ENCODE data around the gene TFF3.

TFF3 gene

GRCh38 chr21:42332557-42333317, 17.5 kb upstream of the TFF3 start:
- Histone ChIP-seq H3K36me3 (ENCODE audit: control insufficient read depth, insufficient read depth, low read length) (no peaks in the 10 kb centered on the region), H3K9ac (ENCODE audit: low read length) (no peak overlapping the region), H3K4me3 (ENCODE audit: low read length) (no peak overlapping the region), H3K27me3 (ENCODE audit: control insufficient read depth, insufficient read depth, low read length) (no peaks in the 10 kb centered on the region), H3K4me1 (ENCODE audit: control insufficient read depth, insufficient read depth, low read length) (peaks cover 19% of the 10 kb centered on the region), H3K9me3 (ENCODE audit: control insufficient read depth, low read length) (peaks cover 6% of the 10 kb centered on the region)

GRCh38 chr21:42331660-42332059, 16.5 kb upstream of the TFF3 start:
- Histone ChIP-seq H3K9ac (ENCODE audit: low read length) (no peak overlapping the region), H3K36me3 (ENCODE audit: control insufficient read depth, insufficient read depth, low read length) (no peaks in the 10 kb centered on the region), H3K27me3 (ENCODE audit: control insufficient read depth, insufficient read depth, low read length) (no peaks in the 10 kb centered on the region), H3K4me3 (ENCODE audit: low read length) (no peak overlapping the region), H3K4me1 (ENCODE audit: control insufficient read depth, insufficient read depth, low read length) (peaks cover 18% of the 10 kb centered on the region), H3K9me3 (ENCODE audit: control insufficient read depth, low read length) (peaks cover 6% of the 10 kb centered on the region)

- H3K27me3 ChIP-seq (ENCODE audit: control insufficient read depth, insufficient read depth, low read length): no peaks in the 10 kb centered on the region
- peaks cover 18% of the 10 kb centered on the region for H3K4me1 ChIP-seq (ENCODE audit: control insufficient read depth, insufficient read depth, low read length)
- no peaks in the 10 kb centered on the region for H3K36me3 ChIP-seq (ENCODE audit: control insufficient read depth, insufficient read depth, low read length)
- no peak overlapping the region for H3K9ac ChIP-seq (ENCODE audit: low read length)
- H3K4me3 ChIP-seq (ENCODE audit: low read length): no peak overlapping the region
- peaks cover 6% of the 10 kb centered on the region for H3K9me3 ChIP-seq (ENCODE audit: control insufficient read depth, low read length)
Measured at GRCh38 chr21:42330380-42331371, 15.5 kb upstream of the TFF3 start.

- no peaks in the 10 kb centered on the region for H3K27me3 ChIP-seq (ENCODE audit: control insufficient read depth, insufficient read depth, low read length)
- no peaks in the 10 kb centered on the region for H3K36me3 ChIP-seq (ENCODE audit: control insufficient read depth, insufficient read depth, low read length)
- peaks cover 9% of the 10 kb centered on the region for H3K4me1 ChIP-seq (ENCODE audit: control insufficient read depth, insufficient read depth, low read length)
- H3K9me3 ChIP-seq (ENCODE audit: control insufficient read depth, low read length): no peaks in the 10 kb centered on the region
- no peak overlapping the region for H3K4me3 ChIP-seq (ENCODE audit: low read length)
- H3K9ac ChIP-seq (ENCODE audit: low read length): no peak overlapping the region
Measured at GRCh38 chr21:42324896-42325295, 9.7 kb upstream of the TFF3 start.

GRCh38 chr21:42321845-42322244, 6.6 kb upstream of the TFF3 start:
- peaks cover 23% of the 10 kb centered on the region for H3K4me1 ChIP-seq (ENCODE audit: control insufficient read depth, insufficient read depth, low read length)
- H3K27me3 ChIP-seq (ENCODE audit: control insufficient read depth, insufficient read depth, low read length): no peaks in the 10 kb centered on the region
- H3K9ac ChIP-seq (ENCODE audit: low read length): no peak overlapping the region
- H3K36me3 ChIP-seq (ENCODE audit: control insufficient read depth, insufficient read depth, low read length): no peaks in the 10 kb centered on the region
- no peaks in the 10 kb centered on the region for H3K9me3 ChIP-seq (ENCODE audit: control insufficient read depth, low read length)
- no peak overlapping the region for H3K4me3 ChIP-seq (ENCODE audit: low read length)

GRCh38 chr21:42321231-42321630, 6.0 kb upstream of the TFF3 start:
- Histone ChIP-seq H3K36me3 (ENCODE audit: control insufficient read depth, insufficient read depth, low read length) (no peaks in the 10 kb centered on the region), H3K9ac (ENCODE audit: low read length) (no peak overlapping the region), H3K4me1 (ENCODE audit: control insufficient read depth, insufficient read depth, low read length) (peaks cover 29% of the 10 kb centered on the region), H3K9me3 (ENCODE audit: control insufficient read depth, low read length) (no peaks in the 10 kb centered on the region), H3K4me3 (ENCODE audit: low read length) (no peak overlapping the region), H3K27me3 (ENCODE audit: control insufficient read depth, insufficient read depth, low read length) (no peaks in the 10 kb centered on the region)

GRCh38 chr21:42320791-42321190, 5.6 kb upstream of the TFF3 start:
- H3K4me3 ChIP-seq (ENCODE audit: low read length): no peak overlapping the region
- no peaks in the 10 kb centered on the region for H3K27me3 ChIP-seq (ENCODE audit: control insufficient read depth, insufficient read depth, low read length)
- H3K4me1 ChIP-seq (ENCODE audit: control insufficient read depth, insufficient read depth, low read length): peaks cover 34% of the 10 kb centered on the region
- H3K9ac ChIP-seq (ENCODE audit: low read length): no peak overlapping the region
- H3K36me3 ChIP-seq (ENCODE audit: control insufficient read depth, insufficient read depth, low read length): no peaks in the 10 kb centered on the region
- no peaks in the 10 kb centered on the region for H3K9me3 ChIP-seq (ENCODE audit: control insufficient read depth, low read length)

GRCh38 chr21:42319851-42320572, 4.8 kb upstream of the TFF3 start:
- H3K4me1 ChIP-seq (ENCODE audit: control insufficient read depth, insufficient read depth, low read length): peaks cover 41% of the 10 kb centered on the region
- no peak overlapping the region for H3K4me3 ChIP-seq (ENCODE audit: low read length)
- H3K27me3 ChIP-seq (ENCODE audit: control insufficient read depth, insufficient read depth, low read length): no peaks in the 10 kb centered on the region
- H3K36me3 ChIP-seq (ENCODE audit: control insufficient read depth, insufficient read depth, low read length): no peaks in the 10 kb centered on the region
- no peak overlapping the region for H3K9ac ChIP-seq (ENCODE audit: low read length)
- H3K9me3 ChIP-seq (ENCODE audit: control insufficient read depth, low read length): no peaks in the 10 kb centered on the region

- no peaks in the 10 kb centered on the region for H3K36me3 ChIP-seq (ENCODE audit: control insufficient read depth, insufficient read depth, low read length)
- H3K9me3 ChIP-seq (ENCODE audit: control insufficient read depth, low read length): no peaks in the 10 kb centered on the region
- H3K27me3 ChIP-seq (ENCODE audit: control insufficient read depth, insufficient read depth, low read length): no peaks in the 10 kb centered on the region
- H3K4me1 ChIP-seq (ENCODE audit: control insufficient read depth, insufficient read depth, low read length): peaks cover 47% of the 10 kb centered on the region
- no peak overlapping the region for H3K4me3 ChIP-seq (ENCODE audit: low read length)
- H3K9ac ChIP-seq (ENCODE audit: low read length): no peak overlapping the region
Measured at GRCh38 chr21:42319376-42319775, 4.2 kb upstream of the TFF3 start.

GRCh38 chr21:42317826-42318746, 2.9 kb upstream of the TFF3 start:
- Histone ChIP-seq H3K27me3 (ENCODE audit: control insufficient read depth, insufficient read depth, low read length) (no peaks in the 10 kb centered on the region), H3K4me3 (ENCODE audit: low read length) (no peak overlapping the region), H3K9me3 (ENCODE audit: control insufficient read depth, low read length) (no peaks in the 10 kb centered on the region), H3K4me1 (ENCODE audit: control insufficient read depth, insufficient read depth, low read length) (peaks cover 60% of the 10 kb centered on the region), H3K9ac (ENCODE audit: low read length) (no peak overlapping the region), H3K36me3 (ENCODE audit: control insufficient read depth, insufficient read depth, low read length) (no peaks in the 10 kb centered on the region)

GRCh38 chr21:42317341-42317741, 2.1 kb upstream of the TFF3 start:
- no peak overlapping the region for H3K4me3 ChIP-seq (ENCODE audit: low read length)
- peaks cover 68% of the 10 kb centered on the region for H3K4me1 ChIP-seq (ENCODE audit: control insufficient read depth, insufficient read depth, low read length)

More at GRCh38 chr21:42317341-42317741, 2.1 kb upstream of the TFF3 start:
- H3K9me3 ChIP-seq (ENCODE audit: control insufficient read depth, low read length): no peaks in the 10 kb centered on the region
- no peaks in the 10 kb centered on the region for H3K27me3 ChIP-seq (ENCODE audit: control insufficient read depth, insufficient read depth, low read length)
- H3K36me3 ChIP-seq (ENCODE audit: control insufficient read depth, insufficient read depth, low read length): no peaks in the 10 kb centered on the region
- H3K9ac ChIP-seq (ENCODE audit: low read length): no peak overlapping the region

All from mucosa of stomach (tissue), 1 donor.